Transverse colon (tissue), 4 donors: ENCODE results near the gene KIAA1210. TPM values are rescaled to one million over a fixed set of nuclear protein-coding genes. Genes with fewer than 3 reads are reported as not detected.

Source experiments
- DNase-seq: peaks from one replicate; pipeline ENCODE4 v3.0.0-alpha.2; 2019
- H3K27ac ChIP-seq, 4 donors: fragments of 200-600 bp; sonication (generic); 2 replicates each; pipeline ENCODE4 v1.5.1; 2016 to 2018; ENCODE audit warnings: inconsistent platforms in 4 of 4
- H3K27me3 ChIP-seq: fragments of 200-600 bp; sonication (generic); 2 replicates; pipeline ENCODE4 v1.5.1; 2017; ENCODE audit warnings: inconsistent platforms
- H3K36me3 ChIP-seq, 4 donors: fragments of 200-600 bp; sonication (generic); 2 replicates each; pipeline ENCODE4 v1.5.1; 2017 to 2019; ENCODE audit warnings: inconsistent platforms in 4 of 4
- H3K4me1 ChIP-seq, 4 donors: fragments of 200-600 bp; sonication (generic); 2 replicates each; pipeline ENCODE4 v1.5.1; 2017 to 2020; ENCODE audit warnings: inconsistent platforms in 4 of 4
- H3K4me3 ChIP-seq, 4 donors: fragments of 200-600 bp; sonication (generic); 1 replicate in 1 of 4; 2 replicates in 3 of 4; pipeline versions ENCODE4 v1.5.1 to v1.6.1; 2017 to 2019; ENCODE audit warnings: inconsistent platforms in 4 of 4
- H3K9me3 ChIP-seq, 2 donors: fragments of 200-600 bp; sonication (generic); 2 replicates each; pipeline ENCODE4 v1.5.1; 2017 to 2019; ENCODE audit warnings: inconsistent platforms in 2 of 2
- CTCF ChIP-seq, 5 experiments: fragments of 200-600 bp in 3 of 5; fragments of 450-650 bp in 2 of 5; sonication (generic) in 3 of 5; IDR thresholded peaks; 1 replicate in 2 of 5; 2 replicates in 3 of 5; pipeline ENCODE4 v1.5.1; 2016 to 2017; ENCODE audit warnings: antibody characterized with exemption in 5 of 5, inconsistent platforms in 3 of 5, mild to moderate bottlenecking in 2 of 5, moderate library complexity in 1 of 5
- EP300 ChIP-seq: sonication (generic); formaldehyde crosslinking; IDR thresholded peaks from one replicate; pipeline ENCODE4 v1.6.1; 2017; ENCODE audit warnings: antibody characterized with exemption, low read depth
- POLR2A ChIP-seq: fragments of 450-650 bp; IDR thresholded peaks from one replicate; pipeline ENCODE4 v1.6.1; 2016; ENCODE audit warnings: antibody characterized with exemption, mild to moderate bottlenecking, moderate library complexity
- POLR2AphosphoS5 ChIP-seq, 3 donors: sonication (generic); formaldehyde crosslinking; IDR thresholded peaks; one replicate each; pipeline ENCODE4 v1.6.1; 2016; ENCODE audit warnings: antibody characterized with exemption in 3 of 3
- WGBS, 2 donors: methylation state at CpG; one replicate each; pipeline ENCODE4 v1.1.5; 2018; ENCODE audit warnings: low coverage in 1 of 2; 5-methylcytosine and 5-hydroxymethylcytosine counted together
- in situ Hi-C, 4 donors: fragments of 200-750 bp; cut with MboI; loops; one replicate each; pipeline versions ENCODE4 v1.15.0 to v1.15.1; 2017; ENCODE audit warnings: low sequenced_read_pairs in 3 of 4, low pct_ligation_motif_present in 1 of 4, low pct_unique_long_range_greater_than_20kb in 1 of 4
- intact Hi-C: fragments of 100-400 bp; cut with DNase I; formaldehyde crosslinking; loops from one replicate; pipeline ENCODE4 v1.15.1; 2023; ENCODE audit warnings: low total_unique reads
- total RNA-seq, 4 donors: library from RNA; depleted of rRNA; stranded (reverse); fragments of >200 nt; gene quantifications; one replicate each; pipeline ENCODE4 v1.1.0, GENCODE V29; 2016

The KIAA1210 gene
- total RNA-seq, 4 donors from 2014 or later = not detected

GRCh38 chrX:119118780-119119395 lies 8.7 kb downstream of the KIAA1210 start:
- no peaks in the 10 kb centered on the region for H3K36me3 ChIP-seq
- intact Hi-C loops = no loop called here
- no peak overlapping the region for H3K4me3 ChIP-seq
- no peak overlapping the region for H3K27ac ChIP-seq
- no peaks in the 10 kb centered on the region for H3K9me3 ChIP-seq
- in situ Hi-C loops = no loop called here
- TF ChIP-seq EP300 (no peak), CTCF (IDR thresholded peaks at IDR 0.05) (peak; percentile 45 to 67 (median 65)), POLR2A (no peak)
- 21 to 33% methylated on average over 1 to 6 of the region's 6 CpGs for WGBS, 2 donors
- no peaks in the 10 kb centered on the region for H3K27me3 ChIP-seq
- no peaks in the 10 kb centered on the region for H3K4me1 ChIP-seq
- peak; percentile 32 for DNase-seq

- Histone ChIP-seq H3K36me3 (no peaks in the 10 kb centered on the region), H3K4me3 (no peak overlapping the region), H3K27ac (no peak overlapping the region), H3K27me3 (no peaks in the 10 kb centered on the region), H3K4me1 (no peaks in the 10 kb centered on the region), H3K9me3 (no peaks in the 10 kb centered on the region)
- intact Hi-C loops = no loop called here
- in situ Hi-C loops = no loop called here
- TF ChIP-seq POLR2AphosphoS5 (IDR thresholded peaks at IDR 0.05) (no peak), EP300 (no peak), POLR2A (no peak), CTCF (IDR thresholded peaks at IDR 0.05) (no peak)
- no peak for DNase-seq
Measured at GRCh38 chrX:119107206-119107605, 20.4 kb downstream of the KIAA1210 start.

- no peak overlapping the region for H3K27ac ChIP-seq
- no peak for TF ChIP-seq EP300
- intact Hi-C loops = no loop called here
- no peaks in the 10 kb centered on the region for H3K27me3 ChIP-seq
- in situ Hi-C loops = no loop called here
- no peaks in the 10 kb centered on the region for H3K4me1 ChIP-seq
- H3K4me3 ChIP-seq = no peak overlapping the region
- no peak for DNase-seq
- no peaks in the 10 kb centered on the region for H3K36me3 ChIP-seq
- H3K9me3 ChIP-seq = no peaks in the 10 kb centered on the region
Measured at GRCh38 chrX:119105826-119106225, 21.8 kb downstream of the KIAA1210 start.

- TF ChIP-seq POLR2AphosphoS5 (IDR thresholded peaks at IDR 0.05) = no peak
- no peak for TF ChIP-seq POLR2A
- no peak for TF ChIP-seq CTCF (IDR thresholded peaks at IDR 0.05)
- no peak for TF ChIP-seq EP300
- no peaks in the 10 kb centered on the region for H3K9me3 ChIP-seq
- no peaks in the 10 kb centered on the region for H3K4me1 ChIP-seq
- H3K36me3 ChIP-seq = no peaks in the 10 kb centered on the region
- in situ Hi-C loops = no loop called here
- no peak for DNase-seq
- 65 to 83% methylated on average over 1 of the region's 1 CpG for WGBS, 2 donors
- H3K27ac ChIP-seq = no peak overlapping the region
- no peak overlapping the region for H3K4me3 ChIP-seq
- intact Hi-C loops = no loop called here
- no peaks in the 10 kb centered on the region for H3K27me3 ChIP-seq
Measured at GRCh38 chrX:119101168-119101567, 26.4 kb downstream of the KIAA1210 start.

- no peaks in the 10 kb centered on the region for H3K36me3 ChIP-seq
- no peak overlapping the region for H3K4me3 ChIP-seq
- in situ Hi-C loops = no loop called here
- no peak for TF ChIP-seq POLR2AphosphoS5 (IDR thresholded peaks at IDR 0.05)
- no peak for TF ChIP-seq POLR2A
- no peak for TF ChIP-seq CTCF (IDR thresholded peaks at IDR 0.05)
- no peak for TF ChIP-seq EP300
- no peaks in the 10 kb centered on the region for H3K27me3 ChIP-seq
- H3K4me1 ChIP-seq = no peaks in the 10 kb centered on the region
- no peak overlapping the region for H3K27ac ChIP-seq
- no peaks in the 10 kb centered on the region for H3K9me3 ChIP-seq
- no peak for DNase-seq
- intact Hi-C loops = no loop called here
Measured at GRCh38 chrX:119095936-119096335, 31.7 kb downstream of the KIAA1210 start.
